Endodermal cell (in vitro differentiated cells): ENCODE data around the gene GPR68. TPM values are rescaled to one million over a fixed set of nuclear protein-coding genes. Genes with fewer than 3 reads are reported as not detected.

Experiments
- DNase-seq: peaks from one replicate; pipeline ENCODE4 v3.0.0-alpha.2; 2017
- H3K27ac ChIP-seq: 2 replicates; pipeline ENCODE4 v1.5.1; 2013; ENCODE audit warnings: mild to moderate bottlenecking, low read depth, low read length, moderate library complexity
- H3K27me3 ChIP-seq: 2 replicates; pipeline ENCODE4 v1.6.1; 2013; ENCODE audit warnings: mild to moderate bottlenecking, low read length, moderate library complexity; ENCODE audit not compliant: insufficient read depth, control insufficient read depth, poor library complexity, severe bottlenecking
- H3K36me3 ChIP-seq: 2 replicates; pipeline ENCODE4 v1.7.0; 2013; ENCODE audit warnings: mild to moderate bottlenecking, low read length, moderate library complexity; ENCODE audit not compliant: control insufficient read depth, insufficient read depth
- H3K4me1 ChIP-seq: one replicate; pipeline ENCODE4 v1.7.0; 2013; ENCODE audit warnings: low read length; ENCODE audit not compliant: control insufficient read depth, insufficient read depth
- H3K4me3 ChIP-seq: 2 replicates; pipeline ENCODE4 v1.5.1; 2013; ENCODE audit warnings: mild to moderate bottlenecking, low read length, moderate library complexity
- H3K9ac ChIP-seq: 2 replicates; pipeline ENCODE4 v1.6.1; 2013; ENCODE audit warnings: mild to moderate bottlenecking, low read length, moderate library complexity; ENCODE audit not compliant: poor library complexity, severe bottlenecking; ENCODE audit errors: extremely low read depth
- H3K9me3 ChIP-seq: 2 replicates; pipeline ENCODE4 v1.6.1; 2013; ENCODE audit warnings: mild to moderate bottlenecking, low read length, moderate library complexity; ENCODE audit not compliant: control insufficient read depth
- H3K27ac Mint-ChIP-seq: 2 replicates; pipeline ENCODE4 v1.8.0; 2020; ENCODE audit warnings: mixed read lengths
- H3K27me3 Mint-ChIP-seq: 2 replicates; pipeline ENCODE4 v1.8.0; 2021; ENCODE audit warnings: mild to moderate bottlenecking, mixed read lengths; ENCODE audit not compliant: insufficient read depth
- H3K36me3 Mint-ChIP-seq: 2 replicates; pipeline ENCODE4 v1.8.0; 2020; ENCODE audit warnings: low read depth, mixed read lengths
- H3K4me1 Mint-ChIP-seq: 2 replicates; pipeline ENCODE4 v1.8.0; 2020; ENCODE audit warnings: mixed read lengths
- H3K4me3 Mint-ChIP-seq: 2 replicates; pipeline ENCODE4 v1.8.0; 2020; ENCODE audit warnings: mild to moderate bottlenecking, moderate library complexity, mixed read lengths
- H3K9me3 Mint-ChIP-seq: 2 replicates; pipeline ENCODE4 v1.8.0; 2020; ENCODE audit warnings: mild to moderate bottlenecking, mixed read lengths
- WGBS, 2 experiments: methylation state at CpG; one replicate each; pipeline versions ENCODE4 v1.1.5 to v1.1.7; 2013; ENCODE audit warnings: missing lambda C conversion rate in 2 of 2, mixed read lengths in 1 of 2; ENCODE audit not compliant: insufficient coverage in 1 of 2, insufficient read length in 1 of 2; 5-methylcytosine and 5-hydroxymethylcytosine counted together
- total RNA-seq, 2 donors: library from RNA; stranded (reverse); fragmentation: NEBNext Ultra II Directional in 1 of 2; extraction: Animal tissue kit (Norgen Biotek cat#: 25700) in 1 of 2; gene quantifications; 2 replicates in 1 of 2; 3 replicates in 1 of 2; pipeline ENCODE4 v1.2.1, GENCODE V29; 2021
- TF ChIP-seq, protein P1 (sequence below): fragments of 200-600 bp; sonication (generic); conservative IDR thresholded peaks from 2 replicates; pipeline ENCODE4 v1.5.0; 2021; ENCODE audit warnings: antibody characterized with exemption, mild to moderate bottlenecking

GPR68 gene
- total RNA-seq, 2 donors from 2014 or later = 0.38 to 0.44 TPM

DNA sequence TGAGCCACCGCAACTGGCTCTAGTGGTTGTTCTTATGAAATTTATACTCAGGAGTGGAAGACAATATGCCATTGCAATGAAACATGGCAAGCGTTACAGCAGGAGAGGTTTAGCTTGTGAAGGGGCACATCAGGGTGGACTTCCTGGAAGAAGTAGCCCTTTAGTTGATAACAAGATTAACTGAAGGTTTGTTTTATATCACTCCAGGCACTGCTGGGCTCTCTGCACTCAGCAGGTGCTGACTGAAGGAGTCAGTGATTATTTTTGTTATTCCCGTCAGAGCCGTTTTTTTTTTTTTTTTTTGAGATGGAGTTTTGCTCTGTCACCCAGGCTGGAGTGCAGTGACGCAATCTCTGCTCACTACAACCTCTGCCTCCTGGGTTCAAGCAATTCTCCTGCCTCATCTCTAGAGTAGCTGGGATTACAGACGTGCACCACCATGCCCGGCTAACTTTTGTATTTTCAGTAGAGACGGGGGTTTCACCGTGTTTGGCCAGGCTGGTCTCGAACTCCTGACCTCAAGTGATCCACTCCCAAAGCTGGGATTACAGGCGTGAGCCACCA, 17.6 kb upstream of the GPR68 start:
- Histone ChIP-seq H3K9me3 (no peaks in the 10 kb centered on the region), H3K4me1 (peaks cover under 1% of the 10 kb centered on the region), H3K4me3 (no peak overlapping the region), H3K27me3 (peaks cover 27% of the 10 kb centered on the region), H3K9ac (no peak overlapping the region), H3K36me3 (no peaks in the 10 kb centered on the region), H3K27ac (no peak overlapping the region)
- 89 to 93% methylated on average over 9 to 11 of the region's 11 CpGs for WGBS, 2 experiments
- Mint-ChIP-seq H3K27ac (no peak overlapping the region), H3K4me1 (peaks cover 16% of the 10 kb centered on the region), H3K27me3 (peaks cover 32% of the 10 kb centered on the region), H3K4me3 (no peak overlapping the region), H3K36me3 (no peaks in the 10 kb centered on the region), H3K9me3 (no peaks in the 10 kb centered on the region)
- no peak for DNase-seq
- TF ChIP-seq, protein P1, sequence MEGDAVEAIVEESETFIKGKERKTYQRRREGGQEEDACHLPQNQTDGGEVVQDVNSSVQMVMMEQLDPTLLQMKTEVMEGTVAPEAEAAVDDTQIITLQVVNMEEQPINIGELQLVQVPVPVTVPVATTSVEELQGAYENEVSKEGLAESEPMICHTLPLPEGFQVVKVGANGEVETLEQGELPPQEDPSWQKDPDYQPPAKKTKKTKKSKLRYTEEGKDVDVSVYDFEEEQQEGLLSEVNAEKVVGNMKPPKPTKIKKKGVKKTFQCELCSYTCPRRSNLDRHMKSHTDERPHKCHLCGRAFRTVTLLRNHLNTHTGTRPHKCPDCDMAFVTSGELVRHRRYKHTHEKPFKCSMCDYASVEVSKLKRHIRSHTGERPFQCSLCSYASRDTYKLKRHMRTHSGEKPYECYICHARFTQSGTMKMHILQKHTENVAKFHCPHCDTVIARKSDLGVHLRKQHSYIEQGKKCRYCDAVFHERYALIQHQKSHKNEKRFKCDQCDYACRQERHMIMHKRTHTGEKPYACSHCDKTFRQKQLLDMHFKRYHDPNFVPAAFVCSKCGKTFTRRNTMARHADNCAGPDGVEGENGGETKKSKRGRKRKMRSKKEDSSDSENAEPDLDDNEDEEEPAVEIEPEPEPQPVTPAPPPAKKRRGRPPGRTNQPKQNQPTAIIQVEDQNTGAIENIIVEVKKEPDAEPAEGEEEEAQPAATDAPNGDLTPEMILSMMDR = no peak

DNA sequence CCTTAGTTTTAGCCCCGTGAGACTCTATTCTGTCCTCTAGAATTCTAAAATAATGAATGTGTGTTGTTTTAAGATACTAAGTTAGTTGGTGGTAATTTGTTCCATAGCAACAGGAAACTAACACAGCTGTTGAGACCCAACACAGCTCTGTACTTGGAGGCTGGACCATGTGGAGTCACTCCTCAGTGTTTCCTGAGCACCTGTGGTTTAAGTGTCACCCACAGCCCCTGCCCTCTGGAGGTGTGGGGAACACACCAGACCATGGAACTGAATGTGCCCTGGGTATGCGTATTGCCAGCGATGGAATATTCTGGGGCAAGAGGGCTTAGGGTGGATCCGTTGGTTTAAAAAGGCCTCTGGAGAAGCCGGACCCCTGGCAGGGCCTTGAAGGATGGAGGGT, 16.6 kb upstream of the GPR68 start:
- DNase-seq = no peak
- H3K4me1 ChIP-seq = peaks cover 5% of the 10 kb centered on the region
- H3K9ac ChIP-seq = no peak overlapping the region
- no peaks in the 10 kb centered on the region for H3K9me3 ChIP-seq
- H3K27ac ChIP-seq = no peak overlapping the region
- H3K4me3 Mint-ChIP-seq = no peak overlapping the region
- peaks cover 27% of the 10 kb centered on the region for H3K27me3 ChIP-seq
- peaks cover 18% of the 10 kb centered on the region for H3K4me1 Mint-ChIP-seq
- no peaks in the 10 kb centered on the region for H3K36me3 Mint-ChIP-seq
- peaks cover 32% of the 10 kb centered on the region for H3K27me3 Mint-ChIP-seq
- H3K36me3 ChIP-seq = no peaks in the 10 kb centered on the region
- H3K9me3 Mint-ChIP-seq = no peaks in the 10 kb centered on the region
- 93 to 97% methylated on average over 3 to 5 of the region's 5 CpGs for WGBS, 2 experiments
- H3K27ac Mint-ChIP-seq = no peak overlapping the region
- TF ChIP-seq, protein P1 = no peak
- H3K4me3 ChIP-seq = no peak overlapping the region

DNA sequence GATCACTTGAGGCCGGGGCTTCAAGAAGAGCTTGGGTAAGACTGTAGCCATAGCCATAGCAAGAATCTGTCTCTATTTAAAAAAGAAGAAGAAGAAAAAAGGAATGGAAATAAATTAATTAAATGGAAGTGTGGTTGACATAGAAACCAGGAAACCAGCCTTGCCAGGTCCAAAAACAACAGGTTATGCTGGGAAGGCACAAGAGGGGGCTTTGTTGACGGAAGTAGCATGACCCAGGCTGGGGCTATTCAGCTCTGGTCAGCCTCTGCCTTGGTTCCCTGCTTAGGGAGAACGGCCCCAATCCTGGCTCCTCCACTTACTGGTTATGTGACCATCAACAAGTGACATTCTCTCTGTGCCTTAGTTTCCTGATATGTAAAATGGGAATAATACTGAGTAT, 14.4 kb upstream of the GPR68 start:
- no peak for DNase-seq
- Histone ChIP-seq H3K36me3 (no peaks in the 10 kb centered on the region), H3K9ac (no peak overlapping the region), H3K4me3 (no peak overlapping the region), H3K27me3 (peaks cover 8% of the 10 kb centered on the region), H3K9me3 (no peaks in the 10 kb centered on the region), H3K4me1 (peaks cover 5% of the 10 kb centered on the region), H3K27ac (no peak overlapping the region)
- H3K4me1 Mint-ChIP-seq = peaks cover 20% of the 10 kb centered on the region
- H3K4me3 Mint-ChIP-seq = no peak overlapping the region
- peaks cover 18% of the 10 kb centered on the region for H3K27me3 Mint-ChIP-seq
- no peaks in the 10 kb centered on the region for H3K9me3 Mint-ChIP-seq
- 88 to 96% methylated on average over 2 to 3 of the region's 3 CpGs for WGBS, 2 experiments
- H3K27ac Mint-ChIP-seq = no peak overlapping the region
- TF ChIP-seq, protein P1 = no peak
- no peaks in the 10 kb centered on the region for H3K36me3 Mint-ChIP-seq
